ENCODE data around the gene BHLHE23. TPM values are rescaled to one million over a fixed set of nuclear protein-coding genes. Genes with fewer than 3 reads are reported as not detected.
"Not testable (repeated sequence)": the region's sequence is repeated elsewhere in the genome, so short reads cannot be mapped to it uniquely, and the experiment has no call there.

The BHLHE23 gene
- total RNA-seq, 2 experiments from 2014 or later, result not detected

GRCh38 chr20:62964700-62965099, 42.1 kb downstream of the BHLHE23 start:
- Mint-ChIP-seq H3K27ac (no peak overlapping the region), H3K36me3 (no peaks in the 10 kb centered on the region), H3K9me3 (ENCODE audit: low read depth) (no peaks in the 10 kb centered on the region), H3K4me3 (no peak overlapping the region), H3K27me3 (no peaks in the 10 kb centered on the region), H3K4me1 (peaks cover 4% of the 10 kb centered on the region)
- ATAC-seq (no peak), DNase-seq (no peak)
- CTCF ChIA-PET, result interaction anchor here (1.5 kb wide), 1 partner anchor 63 kb away, joined by 5 read pairs; no protein-coding TSS in a partner anchor

GRCh38 chr20:62963614-62964397, 43.0 kb downstream of the BHLHE23 start:
- DNase-seq, result no peak
- ATAC-seq, result no peak
- H3K9me3 Mint-ChIP-seq (ENCODE audit: low read depth), result no peaks in the 10 kb centered on the region
- no peaks in the 10 kb centered on the region for H3K27me3 Mint-ChIP-seq
- no peaks in the 10 kb centered on the region for H3K36me3 Mint-ChIP-seq
- CTCF ChIA-PET, result interaction anchor here (1.5 kb wide), 1 partner anchor 62 kb away, joined by 5 read pairs; no protein-coding TSS in a partner anchor
- H3K4me3 Mint-ChIP-seq, result no peak overlapping the region
- peaks cover 5% of the 10 kb centered on the region for H3K4me1 Mint-ChIP-seq
- H3K27ac Mint-ChIP-seq, result no peak overlapping the region

- CTCF ChIA-PET, result no interaction called here
- no peak for DNase-seq
- ATAC-seq, result no peak
- Mint-ChIP-seq H3K4me1 (peaks cover 5% of the 10 kb centered on the region), H3K9me3 (ENCODE audit: low read depth) (no peaks in the 10 kb centered on the region), H3K4me3 (no peak overlapping the region), H3K27me3 (no peaks in the 10 kb centered on the region), H3K27ac (no peak overlapping the region), H3K36me3 (no peaks in the 10 kb centered on the region)
These were observed 43.7 kb downstream of the BHLHE23 start for GRCh38 chr20:62962891-62963613.

GRCh38 chr20:62962221-62962879, 44.4 kb downstream of the BHLHE23 start:
- DNase-seq (no peak), ATAC-seq (no peak)
- no peak overlapping the region for H3K4me3 Mint-ChIP-seq
- CTCF ChIA-PET, result no interaction called here
- no peak overlapping the region for H3K27ac Mint-ChIP-seq
- peaks cover 2% of the 10 kb centered on the region for H3K36me3 Mint-ChIP-seq
- peaks cover 5% of the 10 kb centered on the region for H3K4me1 Mint-ChIP-seq
- no peaks in the 10 kb centered on the region for H3K27me3 Mint-ChIP-seq
- no peaks in the 10 kb centered on the region for H3K9me3 Mint-ChIP-seq (ENCODE audit: low read depth)

- H3K27me3 Mint-ChIP-seq, result no peaks in the 10 kb centered on the region
- H3K36me3 Mint-ChIP-seq, result peaks cover 2% of the 10 kb centered on the region
- no peak overlapping the region for H3K27ac Mint-ChIP-seq
- ATAC-seq, result no peak
- H3K9me3 Mint-ChIP-seq (ENCODE audit: low read depth), result no peaks in the 10 kb centered on the region
- no peak for DNase-seq
- CTCF ChIA-PET, result no interaction called here
- H3K4me3 Mint-ChIP-seq, result no peak overlapping the region
- H3K4me1 Mint-ChIP-seq, result peaks cover 5% of the 10 kb centered on the region
These were observed 45.0 kb downstream of the BHLHE23 start for GRCh38 chr20:62961799-62962198.

GRCh38 chr20:62961310-62961783, 45.4 kb downstream of the BHLHE23 start:
- DNase-seq, result no peak
- no peak overlapping the region for H3K27ac Mint-ChIP-seq
- H3K4me1 Mint-ChIP-seq, result peaks cover 5% of the 10 kb centered on the region
- CTCF ChIA-PET, result no interaction called here
- H3K4me3 Mint-ChIP-seq, result no peak overlapping the region
- no peaks in the 10 kb centered on the region for H3K9me3 Mint-ChIP-seq (ENCODE audit: low read depth)
- peaks cover 2% of the 10 kb centered on the region for H3K36me3 Mint-ChIP-seq
- ATAC-seq, result no peak
- no peaks in the 10 kb centered on the region for H3K27me3 Mint-ChIP-seq

- H3K27ac Mint-ChIP-seq; H3K36me3 Mint-ChIP-seq; H3K27me3 Mint-ChIP-seq; ATAC-seq; H3K9me3 Mint-ChIP-seq (ENCODE audit: low read depth); CTCF ChIA-PET; DNase-seq; H3K4me1 Mint-ChIP-seq; H3K4me3 Mint-ChIP-seq: not testable (repeated sequence)
These were observed 46.1 kb downstream of the BHLHE23 start for GRCh38 chr20:62960446-62961309.

- H3K27me3 Mint-ChIP-seq, result no peaks in the 10 kb centered on the region
- no peak overlapping the region for H3K27ac Mint-ChIP-seq
- H3K4me3 Mint-ChIP-seq, result no peak overlapping the region
- H3K9me3 Mint-ChIP-seq (ENCODE audit: low read depth), result no peaks in the 10 kb centered on the region
- ATAC-seq, result no peak
- H3K4me1 Mint-ChIP-seq, result peaks cover 5% of the 10 kb centered on the region
- H3K36me3 Mint-ChIP-seq, result peaks cover 2% of the 10 kb centered on the region
- CTCF ChIA-PET, result interaction anchor here (0.8 to 1.3 kb wide), 2 partner anchors 13 to 49 kb away, joined by 3 read pairs; no protein-coding TSS in a partner anchor
- DNase-seq, result no peak
These were observed 46.7 kb downstream of the BHLHE23 start for GRCh38 chr20:62959998-62960436.

- Mint-ChIP-seq H3K27me3 (no peaks in the 10 kb centered on the region), H3K4me1 (peaks cover 10% of the 10 kb centered on the region), H3K36me3 (peaks cover 2% of the 10 kb centered on the region), H3K4me3 (no peak overlapping the region), H3K9me3 (ENCODE audit: low read depth) (no peaks in the 10 kb centered on the region), H3K27ac (no peak overlapping the region)
- CTCF ChIA-PET, result interaction anchor here (0.8 to 1.3 kb wide), 2 partner anchors 13 to 50 kb away, joined by 3 read pairs; no protein-coding TSS in a partner anchor
- DNase-seq (no peak), ATAC-seq (no peak)
These were observed 47.4 kb downstream of the BHLHE23 start for GRCh38 chr20:62959101-62959971.

GRCh38 chr20:62958388-62959100, 48.2 kb downstream of the BHLHE23 start:
- Mint-ChIP-seq H3K27ac (no peak overlapping the region), H3K9me3 (ENCODE audit: low read depth) (no peaks in the 10 kb centered on the region), H3K36me3 (peaks cover 2% of the 10 kb centered on the region), H3K27me3 (no peaks in the 10 kb centered on the region), H3K4me3 (no peak overlapping the region), H3K4me1 (peaks cover 17% of the 10 kb centered on the region)
- no peak for ATAC-seq
- CTCF ChIA-PET, result interaction anchor here (1.3 kb wide), 1 partner anchor 51 kb away, joined by 3 read pairs; no protein-coding TSS in a partner anchor
- no peak for DNase-seq

- H3K27ac Mint-ChIP-seq, result no peak overlapping the region
- CTCF ChIA-PET, result no interaction called here
- ATAC-seq, result no peak
- DNase-seq, result no peak
- peaks cover 2% of the 10 kb centered on the region for H3K36me3 Mint-ChIP-seq
- no peak overlapping the region for H3K4me3 Mint-ChIP-seq
- peaks cover 18% of the 10 kb centered on the region for H3K4me1 Mint-ChIP-seq
- no peaks in the 10 kb centered on the region for H3K27me3 Mint-ChIP-seq
- no peaks in the 10 kb centered on the region for H3K9me3 Mint-ChIP-seq (ENCODE audit: low read depth)
These were observed 49.3 kb downstream of the BHLHE23 start for GRCh38 chr20:62957136-62958117.
